Lower lobe of right lung (tissue), 2 donors: ENCODE results near the gene KLHL11. TPM values are rescaled to one million over a fixed set of nuclear protein-coding genes. Genes with fewer than 3 reads are reported as not detected.

Experiments used
- ATAC-seq, 2 donors: fragments of 200-7000 bp; cut with Tn5 transposase; one replicate each; pipeline ENCODE4 v1.9.1; 2020 to 2022; ENCODE audit warnings: mild to moderate bottlenecking in 2 of 2, moderate library complexity in 2 of 2
- DNase-seq: peaks from one replicate; pipeline ENCODE4 v3.0.0-alpha.2; 2020
- H3K27ac ChIP-seq: fragments of 200-600 bp; one replicate; pipeline ENCODE4 v1.8.0; 2022
- H3K27me3 ChIP-seq: fragments of 200-600 bp; one replicate; pipeline ENCODE4 v1.8.0; 2022; ENCODE audit warnings: low read depth
- H3K36me3 ChIP-seq: fragments of 200-600 bp; one replicate; pipeline ENCODE4 v1.8.0; 2022; ENCODE audit warnings: mild to moderate bottlenecking
- H3K4me1 ChIP-seq: fragments of 200-600 bp; one replicate; pipeline ENCODE4 v1.8.0; 2022
- H3K4me3 ChIP-seq: fragments of 200-600 bp; one replicate; pipeline ENCODE4 v1.8.0; 2022; ENCODE audit warnings: mild to moderate bottlenecking
- H3K9me3 ChIP-seq: fragments of 200-600 bp; one replicate; pipeline ENCODE4 v1.8.0; 2022
- CTCF ChIP-seq: fragments of 200-600 bp; IDR thresholded peaks from one replicate; pipeline ENCODE4 v1.8.0; 2022; ENCODE audit warnings: antibody characterized with exemption, mild to moderate bottlenecking
- intact Hi-C: fragments of 100-400 bp; cut with DNase I; formaldehyde crosslinking; loops from one replicate; pipeline ENCODE4 v1.11.0; 2022
- total RNA-seq: library from RNA; stranded (reverse); fragmentation: NEBNext Ultra II Directional; extraction: Animal tissue kit (Norgen Biotek cat#: 25700); gene quantifications from one replicate; pipeline ENCODE4 v1.2.1, GENCODE V29; 2021
- donor health status: DM: no; HTN: yes; CAD: no; lungs with severe emphysema.

The KLHL11 gene
- total RNA-seq, 1 donor from 2014 or later: 12.3 TPM

DNA sequence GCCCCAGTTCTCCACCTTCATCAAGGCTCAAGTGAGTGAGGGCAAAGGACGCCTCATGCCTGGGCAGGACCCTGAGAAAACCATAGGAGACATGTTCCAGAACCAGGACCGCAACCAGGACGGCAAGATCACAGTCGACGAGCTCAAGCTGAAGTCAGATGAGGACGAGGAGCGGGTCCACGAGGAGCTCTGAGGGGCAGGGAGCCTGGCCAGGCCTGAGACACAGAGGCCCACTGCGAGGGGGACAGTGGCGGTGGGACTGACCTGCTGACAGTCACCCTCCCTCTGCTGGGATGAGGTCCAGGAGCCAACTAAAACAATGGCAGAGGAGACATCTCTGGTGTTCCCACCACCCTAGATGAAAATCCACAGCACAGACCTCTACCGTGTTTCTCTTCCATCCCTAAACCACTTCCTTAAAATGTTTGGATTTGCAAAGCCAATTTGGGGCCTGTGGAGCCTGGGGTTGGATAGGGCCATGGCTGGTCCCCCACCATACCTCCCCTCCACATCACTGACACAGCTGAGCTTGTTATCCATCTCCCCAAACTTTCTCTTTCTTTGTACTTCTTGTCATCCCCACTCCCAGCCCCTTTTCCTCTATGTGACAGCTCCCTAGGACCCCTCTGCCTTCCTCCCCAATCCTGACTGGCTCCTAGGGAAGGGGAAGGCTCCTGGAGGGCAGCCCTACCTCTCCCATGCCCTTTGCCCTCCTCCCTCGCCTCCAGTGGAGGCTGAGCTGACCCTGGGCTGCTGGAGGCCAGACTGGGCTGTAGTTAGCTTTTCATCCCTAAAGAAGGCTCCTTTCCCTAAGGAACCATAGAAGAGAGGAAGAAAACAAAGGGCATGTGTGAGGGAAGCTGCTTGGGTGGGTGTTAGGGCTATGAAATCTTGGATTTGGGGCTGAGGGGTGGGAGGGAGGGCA, 42.7 kb downstream of the KLHL11 start:
- no peak for TF ChIP-seq CTCF
- no peaks in the 10 kb centered on the region for H3K27me3 ChIP-seq
- H3K9me3 ChIP-seq: no peaks in the 10 kb centered on the region
- no peak overlapping the region for H3K4me3 ChIP-seq
- ATAC-seq (no peak), DNase-seq (no peak)
- peaks cover 29% of the 10 kb centered on the region for H3K36me3 ChIP-seq
- intact Hi-C loops: no loop called here
- no peaks in the 10 kb centered on the region for H3K4me1 ChIP-seq
- H3K27ac ChIP-seq: no peak overlapping the region

GRCh38 chr17:41821776-41822175, 43.4 kb downstream of the KLHL11 start:
- Histone ChIP-seq H3K4me1 (no peaks in the 10 kb centered on the region), H3K27ac (no peak overlapping the region), H3K27me3 (no peaks in the 10 kb centered on the region), H3K36me3 (peaks cover 22% of the 10 kb centered on the region), H3K9me3 (no peaks in the 10 kb centered on the region), H3K4me3 (no peak overlapping the region)
- ATAC-seq (no peak), DNase-seq (no peak)
- intact Hi-C loops: no loop called here
- TF ChIP-seq CTCF: no peak

GRCh38 chr17:41818024-41818423, 47.2 kb downstream of the KLHL11 start:
- Histone ChIP-seq H3K27me3 (no peaks in the 10 kb centered on the region), H3K27ac (no peak overlapping the region), H3K36me3 (no peaks in the 10 kb centered on the region), H3K4me3 (no peak overlapping the region), H3K9me3 (no peaks in the 10 kb centered on the region), H3K4me1 (no peaks in the 10 kb centered on the region)
- no peak for TF ChIP-seq CTCF
- no peak for ATAC-seq
- no peak for DNase-seq
- intact Hi-C loops: no loop called here

DNA sequence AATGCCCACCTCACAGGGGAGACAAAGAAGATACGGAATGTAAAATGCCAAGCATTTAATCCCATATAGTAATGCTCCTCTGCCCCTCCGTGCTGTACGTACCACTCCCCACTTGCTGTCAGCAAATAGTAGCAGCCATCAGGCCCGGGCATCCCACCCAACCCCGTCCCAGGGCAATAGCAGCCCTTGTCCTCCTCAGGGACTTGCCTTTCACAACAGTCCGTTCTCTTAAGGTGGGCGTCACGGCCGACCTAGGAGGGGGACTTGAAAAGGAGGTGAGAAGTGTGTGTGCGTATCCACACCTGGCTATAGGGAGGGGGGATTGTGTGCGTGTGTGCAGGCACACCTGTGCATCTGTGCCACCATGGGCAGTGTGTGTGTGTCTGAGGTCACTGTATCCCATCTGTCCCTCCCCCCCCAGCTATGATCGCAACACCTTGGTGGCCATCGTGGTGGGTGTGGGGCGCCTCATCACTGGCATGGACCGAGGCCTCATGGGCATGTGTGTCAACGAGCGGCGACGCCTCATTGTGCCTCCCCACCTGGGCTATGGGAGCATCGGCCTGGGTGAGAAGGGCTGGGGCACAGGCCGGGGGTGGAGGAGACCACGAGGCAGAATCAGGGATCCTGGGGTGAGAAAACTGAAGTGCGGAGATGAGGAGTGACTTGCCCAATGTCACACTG, 48.4 kb downstream of the KLHL11 start:
- ATAC-seq: no peak
- no peak for DNase-seq
- Histone ChIP-seq H3K4me3 (no peak overlapping the region), H3K36me3 (no peaks in the 10 kb centered on the region), H3K9me3 (no peaks in the 10 kb centered on the region), H3K4me1 (peaks cover 7% of the 10 kb centered on the region), H3K27me3 (no peaks in the 10 kb centered on the region), H3K27ac (no peak overlapping the region)
- no peak for TF ChIP-seq CTCF
- intact Hi-C loops: no loop called here

GRCh38 chr17:41814195-41814594, 51.0 kb downstream of the KLHL11 start:
- no peaks in the 10 kb centered on the region for H3K36me3 ChIP-seq
- intact Hi-C loops: no loop called here
- peaks cover 27% of the 10 kb centered on the region for H3K4me1 ChIP-seq
- no peak for ATAC-seq
- TF ChIP-seq CTCF: no peak
- no peak overlapping the region for H3K4me3 ChIP-seq
- H3K9me3 ChIP-seq: no peaks in the 10 kb centered on the region
- DNase-seq: no peak
- H3K27ac ChIP-seq: no peak overlapping the region
- no peaks in the 10 kb centered on the region for H3K27me3 ChIP-seq
